Activated B cell treated with CpG ODN at 0.5 μM for 24 hours (primary cell): ENCODE results near the gene GIMAP8. TPM values are rescaled to one million over a fixed set of nuclear protein-coding genes. Genes with fewer than 3 reads are reported as not detected.

Experiments
- ATAC-seq: fragments of 200-7000 bp; cut with Tn5 transposase; one replicate; pipeline ENCODE4 v1.10.0; 2021; ENCODE audit warnings: low read depth, mild to moderate bottlenecking, moderate library complexity
- CTCF ChIA-PET: fragments of 350-600 bp; sonication (Branson Sonifier 250); formaldehyde crosslinking; loops from one replicate; lab custom pipeline; 2021; ENCODE audit warnings: antibody characterized with exemption; lab: Charles Lee
- POLR2A ChIA-PET: fragments of 350-600 bp; sonication (Branson Sonifier 250); formaldehyde crosslinking; loops from one replicate; lab custom pipeline; 2021; ENCODE audit warnings: antibody characterized with exemption; lab: Charles Lee
- DNase-seq: peaks from one replicate; pipeline ENCODE4 v3.0.0; 2022
- H3K27ac Mint-ChIP-seq: one replicate; pipeline ENCODE4 v1.8.0; 2020; ENCODE audit warnings: mixed read lengths
- H3K27me3 Mint-ChIP-seq: one replicate; pipeline ENCODE4 v1.8.0; 2021; ENCODE audit warnings: mixed read lengths
- H3K36me3 Mint-ChIP-seq: one replicate; pipeline ENCODE4 v1.8.0; 2021; ENCODE audit warnings: low read depth, mixed read lengths
- H3K4me1 Mint-ChIP-seq: one replicate; pipeline ENCODE4 v1.8.0; 2021; ENCODE audit warnings: mixed read lengths
- H3K4me3 Mint-ChIP-seq: one replicate; pipeline ENCODE4 v1.8.0; 2020; ENCODE audit warnings: mild to moderate bottlenecking, mixed read lengths
- H3K9me3 Mint-ChIP-seq: one replicate; pipeline ENCODE4 v1.8.0; 2020; ENCODE audit warnings: mixed read lengths
- CTCF ChIP-seq: fragments of 200-600 bp; IDR thresholded peaks from one replicate; pipeline ENCODE4 v1.8.0; 2022; ENCODE audit warnings: antibody characterized with exemption, mild to moderate bottlenecking
- intact Hi-C: fragments of 100-400 bp; cut with micrococcal nuclease; formaldehyde crosslinking; loops from one replicate; pipeline ENCODE4 v1.15.1; 2024
- total RNA-seq: library from RNA; stranded (reverse); gene quantifications from 2 replicates; pipeline ENCODE4 v1.2.3, GENCODE V29; 2022

The GIMAP8 gene
- total RNA-seq, 1 donor from 2014 or later, result not detected

GRCh38 chr7:150441524-150441923 is 8.9 kb upstream of the GIMAP8 start:
- DNase-seq (no peak), ATAC-seq (no peak)
- ChIA-PET CTCF (no interaction called here), POLR2A (no interaction called here)
- TF ChIP-seq CTCF, result no peak
- H3K27me3 Mint-ChIP-seq, result no peaks in the 10 kb centered on the region
- H3K9me3 Mint-ChIP-seq, result peaks cover 2% of the 10 kb centered on the region
- H3K27ac Mint-ChIP-seq, result no peak overlapping the region
- intact Hi-C loops, result loop anchor here (10.0 kb wide), 1 partner anchor 243 kb away; the partner anchor contains the start of gene GIMAP2
- peaks cover 23% of the 10 kb centered on the region for H3K4me1 Mint-ChIP-seq
- H3K36me3 Mint-ChIP-seq, result peaks cover 16% of the 10 kb centered on the region
- H3K4me3 Mint-ChIP-seq, result no peak overlapping the region

GRCh38 chr7:150442811-150443210 is 7.6 kb upstream of the GIMAP8 start:
- Mint-ChIP-seq H3K36me3 (peaks cover 16% of the 10 kb centered on the region), H3K9me3 (peaks cover 2% of the 10 kb centered on the region), H3K27me3 (no peaks in the 10 kb centered on the region), H3K27ac (no peak overlapping the region), H3K4me1 (peaks cover 19% of the 10 kb centered on the region), H3K4me3 (no peak overlapping the region)
- ATAC-seq (no peak), DNase-seq (no peak)
- CTCF ChIA-PET, result no interaction called here
- no peak for TF ChIP-seq CTCF
- intact Hi-C loops, result loop anchor here (10.0 kb wide), 1 partner anchor 242 kb away; the partner anchor contains the start of gene GIMAP2
- POLR2A ChIA-PET, result no interaction called here

- H3K36me3 Mint-ChIP-seq, result peaks cover 16% of the 10 kb centered on the region
- H3K27me3 Mint-ChIP-seq, result peaks cover 5% of the 10 kb centered on the region
- H3K9me3 Mint-ChIP-seq, result peaks cover 2% of the 10 kb centered on the region
- ChIA-PET CTCF (interaction anchor here (1.7 kb wide), 1 partner anchor 10 kb away, joined by 6 read pairs; no protein-coding TSS in a partner anchor), POLR2A (no interaction called here)
- DNase-seq (no peak), ATAC-seq (no peak)
- H3K4me1 Mint-ChIP-seq, result peaks cover 28% of the 10 kb centered on the region
- intact Hi-C loops, result loop anchor here (10.0 kb wide), 1 partner anchor 241 kb away; the partner anchor contains the start of gene GIMAP2
- TF ChIP-seq CTCF, result no peak
- no peak overlapping the region for H3K4me3 Mint-ChIP-seq
- no peak overlapping the region for H3K27ac Mint-ChIP-seq
Observed at GRCh38 chr7:150443793-150444540, 6.5 kb upstream of the GIMAP8 start.

- Mint-ChIP-seq H3K27ac (no peak overlapping the region), H3K9me3 (peaks cover 2% of the 10 kb centered on the region), H3K36me3 (peaks cover 13% of the 10 kb centered on the region), H3K27me3 (peaks cover 5% of the 10 kb centered on the region), H3K4me3 (no peak overlapping the region), H3K4me1 (peaks cover 27% of the 10 kb centered on the region)
- no peak for DNase-seq
- no peak for ATAC-seq
- intact Hi-C loops, result loop anchor here (10.0 kb wide), 1 partner anchor 240 kb away; the partner anchor contains the start of gene GIMAP2
- POLR2A ChIA-PET, result no interaction called here
- TF ChIP-seq CTCF, result no peak
- CTCF ChIA-PET, result interaction anchor here (1.5 to 1.7 kb wide), 2 partner anchors 11 to 565 kb away, joined by 3 to 6 read pairs; no protein-coding TSS in a partner anchor
Observed at GRCh38 chr7:150444674-150445365, 5.6 kb upstream of the GIMAP8 start.
